DOHH2 (cell line): ENCODE measurements around the gene TNFRSF9.

Source experiments
- H3F3A ChIP-seq: fragments of 200-600 bp; sonication (generic), shearing (Covaris generic); 2 replicates; pipeline ENCODE4 v1.6.0; 2016; ENCODE audit warnings: antibody characterized with exemption, mild to moderate bottlenecking; ENCODE audit not compliant: control insufficient read depth, insufficient read depth
- H3K27ac ChIP-seq: fragments of 200-600 bp; sonication (generic); 2 replicates; pipeline ENCODE4 v1.5.1; 2014; ENCODE audit warnings: low read depth, mild to moderate bottlenecking, low read length, moderate library complexity
- H3K27me3 ChIP-seq: fragments of 200-600 bp; sonication (generic); 2 replicates; pipeline ENCODE4 v1.6.1; 2014; ENCODE audit warnings: mild to moderate bottlenecking, low read length, mixed read lengths; ENCODE audit not compliant: control insufficient read depth
- H3K36me3 ChIP-seq: fragments of 200-600 bp; sonication (generic); 2 replicates; pipeline ENCODE4 v1.6.1; 2014; ENCODE audit warnings: mild to moderate bottlenecking, low read length, moderate library complexity, mixed read lengths; ENCODE audit not compliant: control insufficient read depth
- H3K4me1 ChIP-seq: fragments of 200-600 bp; sonication (generic); 2 replicates; pipeline ENCODE4 v1.6.1; 2014; ENCODE audit warnings: mild to moderate bottlenecking, low read length, mixed read lengths; ENCODE audit not compliant: control insufficient read depth
- H3K4me2 ChIP-seq: fragments of 200-600 bp; sonication (generic); 2 replicates; pipeline ENCODE4 v1.6.0; 2014; ENCODE audit warnings: mild to moderate bottlenecking, low read length, moderate library complexity
- H3K4me3 ChIP-seq: fragments of 200-600 bp; sonication (generic); 2 replicates; pipeline ENCODE4 v1.5.1; 2014; ENCODE audit warnings: mild to moderate bottlenecking, low read length, mixed read lengths
- H3K79me2 ChIP-seq: fragments of 200-600 bp; sonication (generic); 2 replicates; pipeline ENCODE4 v1.6.1; 2014; ENCODE audit warnings: mild to moderate bottlenecking, low read length, mixed read lengths; ENCODE audit not compliant: control insufficient read depth
- H3K9me2 ChIP-seq: fragments of 200-600 bp; sonication (generic); replicated peaks from 2 replicates; pipeline ENCODE4 v1.6.1; 2014; ENCODE audit warnings: mild to moderate bottlenecking, low read length, mixed read lengths; ENCODE audit not compliant: control insufficient read depth
- H3K9me3 ChIP-seq: fragments of 200-600 bp; sonication (generic); 2 replicates; pipeline ENCODE4 v1.6.1; 2014; ENCODE audit warnings: antibody characterized with exemption, low read length, mixed read lengths; ENCODE audit not compliant: control insufficient read depth, insufficient read depth
- H4K20me1 ChIP-seq: fragments of 200-600 bp; sonication (generic); 2 replicates; pipeline ENCODE4 v1.6.0; 2014; ENCODE audit warnings: low read depth, mild to moderate bottlenecking, antibody characterized with exemption, low read length, moderate library complexity; ENCODE audit not compliant: control insufficient read depth, insufficient read depth
- EZH2phosphoT487 ChIP-seq: fragments of 200-600 bp; sonication (generic); IDR thresholded peaks from 2 replicates; pipeline ENCODE4 v1.6.1; 2017; ENCODE audit warnings: borderline replicate concordance, mild to moderate bottlenecking, antibody characterized with exemption, low read length, moderate library complexity, mixed read lengths
- TF ChIP-seq, protein P1 (sequence below): fragments of 200-600 bp; sonication (generic); IDR thresholded peaks from one replicate; pipeline ENCODE4 v1.5.1; 2014; ENCODE audit warnings: antibody characterized with exemption, mild to moderate bottlenecking, low read depth, low read length; ENCODE audit not compliant: poor library complexity, severe bottlenecking

Gene TNFRSF9

DNA sequence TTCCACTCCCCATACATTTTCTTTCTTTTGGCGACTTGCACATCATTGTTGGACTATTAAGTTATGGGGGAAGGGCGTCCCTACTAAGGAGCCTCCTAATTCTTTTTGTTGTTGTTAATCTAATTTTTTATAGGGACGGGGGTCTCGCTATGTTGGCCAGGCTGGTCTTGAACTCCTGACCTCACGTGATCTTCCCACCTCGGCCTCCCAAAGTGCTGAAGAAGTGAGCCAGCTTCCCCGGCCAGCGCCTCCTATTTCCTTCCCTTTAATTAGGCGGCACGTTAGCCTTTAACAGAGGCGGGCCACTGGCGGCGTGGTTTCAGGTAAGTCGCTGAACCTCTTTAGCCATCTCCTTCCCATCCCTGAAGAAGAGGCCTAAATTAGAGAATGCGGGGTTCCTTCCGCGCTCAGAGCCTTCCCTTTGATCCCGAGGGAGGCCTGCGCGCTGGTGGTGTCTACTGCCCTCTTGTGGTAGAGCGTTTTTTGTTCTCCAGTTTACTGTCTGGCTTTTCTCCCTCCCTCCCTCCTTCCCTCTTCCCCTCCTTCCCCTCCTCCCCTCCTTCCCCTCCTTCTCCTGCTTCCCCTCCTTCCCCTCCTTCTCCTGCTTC lies 38.1 kb downstream of the TNFRSF9 start:
- no peaks in the 10 kb centered on the region for H3K36me3 ChIP-seq
- no peaks in the 10 kb centered on the region for H3K9me3 ChIP-seq
- no peaks in the 10 kb centered on the region for H4K20me1 ChIP-seq
- no peak overlapping the region for H3K27ac ChIP-seq
- no peaks in the 10 kb centered on the region for H3K9me2 ChIP-seq
- TF ChIP-seq, protein P1, sequence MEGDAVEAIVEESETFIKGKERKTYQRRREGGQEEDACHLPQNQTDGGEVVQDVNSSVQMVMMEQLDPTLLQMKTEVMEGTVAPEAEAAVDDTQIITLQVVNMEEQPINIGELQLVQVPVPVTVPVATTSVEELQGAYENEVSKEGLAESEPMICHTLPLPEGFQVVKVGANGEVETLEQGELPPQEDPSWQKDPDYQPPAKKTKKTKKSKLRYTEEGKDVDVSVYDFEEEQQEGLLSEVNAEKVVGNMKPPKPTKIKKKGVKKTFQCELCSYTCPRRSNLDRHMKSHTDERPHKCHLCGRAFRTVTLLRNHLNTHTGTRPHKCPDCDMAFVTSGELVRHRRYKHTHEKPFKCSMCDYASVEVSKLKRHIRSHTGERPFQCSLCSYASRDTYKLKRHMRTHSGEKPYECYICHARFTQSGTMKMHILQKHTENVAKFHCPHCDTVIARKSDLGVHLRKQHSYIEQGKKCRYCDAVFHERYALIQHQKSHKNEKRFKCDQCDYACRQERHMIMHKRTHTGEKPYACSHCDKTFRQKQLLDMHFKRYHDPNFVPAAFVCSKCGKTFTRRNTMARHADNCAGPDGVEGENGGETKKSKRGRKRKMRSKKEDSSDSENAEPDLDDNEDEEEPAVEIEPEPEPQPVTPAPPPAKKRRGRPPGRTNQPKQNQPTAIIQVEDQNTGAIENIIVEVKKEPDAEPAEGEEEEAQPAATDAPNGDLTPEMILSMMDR = peak; percentile 62
- TF ChIP-seq EZH2phosphoT487 = no peak
- H3K4me3 ChIP-seq = no peak overlapping the region
- H3K27me3 ChIP-seq = no peaks in the 10 kb centered on the region
- H3F3A ChIP-seq = no peaks in the 10 kb centered on the region
- H3K79me2 ChIP-seq = no peaks in the 10 kb centered on the region
- H3K4me1 ChIP-seq = peaks cover 6% of the 10 kb centered on the region; the same call in 1 of the 2 replicates
- peak overlapping the region; percentile 21; the same call in 1 of the 2 replicates for H3K4me2 ChIP-seq

GRCh38 chr1:7899741-7900140 lies 40.9 kb downstream of the TNFRSF9 start:
- Histone ChIP-seq H3K4me3 (no peak overlapping the region), H3K9me2 (no peaks in the 10 kb centered on the region), H3K27ac (no peak overlapping the region)

DNA sequence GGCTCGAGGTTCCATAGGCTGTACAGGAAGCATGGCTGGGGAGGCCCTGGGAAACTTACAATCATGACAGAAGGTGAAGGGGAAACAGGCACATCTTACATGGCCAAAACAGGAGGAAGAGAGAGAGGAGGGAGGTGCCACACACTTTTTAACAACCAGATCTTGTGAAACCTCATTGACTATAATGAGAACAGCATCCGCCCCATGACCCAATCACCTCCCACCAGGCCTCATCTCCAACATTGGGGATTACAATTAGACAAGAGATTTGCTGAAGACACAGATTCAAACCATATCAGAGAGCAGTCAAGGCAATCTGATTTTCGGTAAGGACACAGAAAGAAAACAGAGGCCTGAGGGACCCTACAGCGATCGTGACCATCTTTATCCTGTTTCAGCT lies 41.7 kb downstream of the TNFRSF9 start:
- TF ChIP-seq, protein P1 = no peak
- no peak for TF ChIP-seq EZH2phosphoT487
- H3K9me2 ChIP-seq = no peaks in the 10 kb centered on the region
- no peaks in the 10 kb centered on the region for H4K20me1 ChIP-seq
- peaks cover 6% of the 10 kb centered on the region; the same call in 1 of the 2 replicates for H3K4me1 ChIP-seq
- H3K79me2 ChIP-seq = no peaks in the 10 kb centered on the region
- no peak overlapping the region for H3K27ac ChIP-seq
- H3F3A ChIP-seq = no peaks in the 10 kb centered on the region
- no peaks in the 10 kb centered on the region for H3K36me3 ChIP-seq
- H3K9me3 ChIP-seq = no peaks in the 10 kb centered on the region
- H3K27me3 ChIP-seq = no peaks in the 10 kb centered on the region
- no peak overlapping the region for H3K4me2 ChIP-seq
- H3K4me3 ChIP-seq = no peak overlapping the region

More at GRCh38 chr1:7899741-7900140, 40.9 kb downstream of the TNFRSF9 start:
- Histone ChIP-seq H3F3A (no peaks in the 10 kb centered on the region), H3K79me2 (no peaks in the 10 kb centered on the region), H3K9me3 (no peaks in the 10 kb centered on the region), H3K4me1 (peaks cover 6% of the 10 kb centered on the region; the same call in 1 of the 2 replicates), H3K36me3 (no peaks in the 10 kb centered on the region), H3K4me2 (no peak overlapping the region), H4K20me1 (no peaks in the 10 kb centered on the region), H3K27me3 (no peaks in the 10 kb centered on the region)
- TF ChIP-seq, protein P1 = no peak
- no peak for TF ChIP-seq EZH2phosphoT487
